Sigmoid colon (tissue), 7 donors: ENCODE data around the gene SLC6A12. TPM values are rescaled to one million over a fixed set of nuclear protein-coding genes. Genes with fewer than 3 reads are reported as not detected.

Experiments
- DNase-seq: peaks from one replicate; pipeline ENCODE4 v3.0.0-alpha.2; 2019
- H3K27ac ChIP-seq, 4 donors: fragments of 200-600 bp; sonication (generic); one replicate each; pipeline ENCODE4 v1.5.1; 2016 to 2019; ENCODE audit warnings: mild to moderate bottlenecking in 1 of 4
- H3K27me3 ChIP-seq, 3 donors: fragments of 200-600 bp; sonication (generic); one replicate each; pipeline ENCODE4 v1.5.1; 2019; ENCODE audit warnings: mild to moderate bottlenecking in 1 of 3
- H3K36me3 ChIP-seq, 4 donors: fragments of 200-600 bp; sonication (generic); one replicate each; pipeline ENCODE4 v1.5.1; 2016 to 2019
- H3K4me1 ChIP-seq, 4 donors: fragments of 200-600 bp; sonication (generic); one replicate each; pipeline ENCODE4 v1.5.1; 2017 to 2019
- H3K4me3 ChIP-seq, 4 donors: fragments of 200-600 bp; sonication (generic); one replicate each; pipeline ENCODE4 v1.5.1; 2017 to 2019; ENCODE audit warnings: mild to moderate bottlenecking in 2 of 4, moderate library complexity in 1 of 4
- H3K9me3 ChIP-seq, 4 donors: fragments of 200-600 bp in 3 of 4; sonication (generic) in 3 of 4; one replicate each; pipeline versions ENCODE4 v1.5.1 to v1.6.1; 2013 to 2019
- EP300 ChIP-seq, 4 donors: sonication (generic); formaldehyde crosslinking; IDR thresholded peaks; one replicate each; pipeline ENCODE4 v1.6.1; 2017; ENCODE audit warnings: antibody characterized with exemption in 4 of 4
- POLR2A ChIP-seq, 2 donors: fragments of 450-650 bp; IDR thresholded peaks; one replicate each; pipeline ENCODE4 v1.6.1; 2016; ENCODE audit warnings: antibody characterized with exemption in 2 of 2, mild to moderate bottlenecking in 2 of 2, moderate library complexity in 2 of 2
- POLR2AphosphoS5 ChIP-seq, 4 donors: sonication (generic); formaldehyde crosslinking; IDR thresholded peaks; one replicate each; pipeline ENCODE4 v1.6.1; 2017; ENCODE audit warnings: antibody characterized with exemption in 4 of 4
- WGBS, 2 donors: extraction: QIAGEN DNeasy Blood & Tissue Kit; methylation state at CpG; one replicate each; pipeline ENCODE4 v1.1.7; 2013; 5-methylcytosine and 5-hydroxymethylcytosine counted together
- intact Hi-C: fragments of 100-400 bp; cut with DNase I; formaldehyde crosslinking; loops from one replicate; pipeline ENCODE4 v1.15.1; 2023
- polyA plus RNA-seq, 3 donors: library from polyadenylated mRNA; stranded (reverse); fragments of 200-250 nt; gene quantifications; one replicate each; pipeline ENCODE4 v1.2.3, GENCODE V29; 2013
- total RNA-seq, 4 donors: library from RNA; depleted of rRNA; stranded (reverse); fragments of >200 nt; gene quantifications; one replicate each; pipeline ENCODE4 v1.1.0, GENCODE V29; 2016
- TF ChIP-seq, protein P1 (sequence below), 4 experiments: fragments of 450-650 bp in 3 of 4; fragments of 200-600 bp in 1 of 4; IDR thresholded peaks; one replicate each; pipeline ENCODE4 v1.5.1; 2016 to 2019; ENCODE audit warnings: antibody characterized with exemption in 4 of 4, mild to moderate bottlenecking in 3 of 4, moderate library complexity in 2 of 4
- donor health status: healthy with polysubstance abuse.
- donor health status: Bipolar disorder and iron deficiency.
- donor health status: healthy.

The SLC6A12 gene
- total and polyA plus RNA-seq, 7 donors, result 0.28 to 4.2 (median 2.1) TPM; not detected in 2

DNA sequence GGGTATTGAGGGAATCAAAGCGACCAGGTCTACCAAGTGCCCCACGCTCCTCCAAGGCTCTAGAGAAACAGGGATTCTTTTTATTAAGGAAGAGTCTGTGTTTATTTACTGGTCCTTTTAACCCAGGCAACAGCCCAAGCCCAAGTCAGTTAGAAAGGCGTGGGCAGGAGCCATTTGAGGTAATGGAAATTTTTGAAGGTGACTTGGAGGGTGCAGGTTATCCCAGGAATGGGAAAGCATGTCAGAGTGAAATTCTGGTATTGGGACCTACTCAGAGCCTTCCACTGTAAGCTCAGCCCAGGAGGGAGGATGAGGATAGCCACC lies 2.9 kb downstream of the SLC6A12 start:
- Histone ChIP-seq H3K36me3 (no peaks in the 10 kb centered on the region), H3K27ac (no peak overlapping the region), H3K9me3 (no peaks in the 10 kb centered on the region), H3K4me1 (peaks cover 0 to 10% (median 0%) of the 10 kb centered on the region in 4 donors), H3K27me3 (peaks cover 0 to 70% (median 36%) of the 10 kb centered on the region in 3 donors), H3K4me3 (no peak overlapping the region)
- DNase-seq, result no peak
- intact Hi-C loops, result no loop called here
- 37 to 77% methylated on average over 3 of the region's 3 CpGs for WGBS, 2 donors
- TF ChIP-seq POLR2AphosphoS5 (IDR thresholded peaks at IDR 0.05), result no peak
- TF ChIP-seq POLR2A (IDR thresholded peaks at IDR 0.05), result no peak
- TF ChIP-seq EP300 (IDR thresholded peaks at IDR 0.05), result no peak
- TF ChIP-seq, protein P1, sequence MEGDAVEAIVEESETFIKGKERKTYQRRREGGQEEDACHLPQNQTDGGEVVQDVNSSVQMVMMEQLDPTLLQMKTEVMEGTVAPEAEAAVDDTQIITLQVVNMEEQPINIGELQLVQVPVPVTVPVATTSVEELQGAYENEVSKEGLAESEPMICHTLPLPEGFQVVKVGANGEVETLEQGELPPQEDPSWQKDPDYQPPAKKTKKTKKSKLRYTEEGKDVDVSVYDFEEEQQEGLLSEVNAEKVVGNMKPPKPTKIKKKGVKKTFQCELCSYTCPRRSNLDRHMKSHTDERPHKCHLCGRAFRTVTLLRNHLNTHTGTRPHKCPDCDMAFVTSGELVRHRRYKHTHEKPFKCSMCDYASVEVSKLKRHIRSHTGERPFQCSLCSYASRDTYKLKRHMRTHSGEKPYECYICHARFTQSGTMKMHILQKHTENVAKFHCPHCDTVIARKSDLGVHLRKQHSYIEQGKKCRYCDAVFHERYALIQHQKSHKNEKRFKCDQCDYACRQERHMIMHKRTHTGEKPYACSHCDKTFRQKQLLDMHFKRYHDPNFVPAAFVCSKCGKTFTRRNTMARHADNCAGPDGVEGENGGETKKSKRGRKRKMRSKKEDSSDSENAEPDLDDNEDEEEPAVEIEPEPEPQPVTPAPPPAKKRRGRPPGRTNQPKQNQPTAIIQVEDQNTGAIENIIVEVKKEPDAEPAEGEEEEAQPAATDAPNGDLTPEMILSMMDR (IDR thresholded peaks at IDR 0.05), result no peak

DNA sequence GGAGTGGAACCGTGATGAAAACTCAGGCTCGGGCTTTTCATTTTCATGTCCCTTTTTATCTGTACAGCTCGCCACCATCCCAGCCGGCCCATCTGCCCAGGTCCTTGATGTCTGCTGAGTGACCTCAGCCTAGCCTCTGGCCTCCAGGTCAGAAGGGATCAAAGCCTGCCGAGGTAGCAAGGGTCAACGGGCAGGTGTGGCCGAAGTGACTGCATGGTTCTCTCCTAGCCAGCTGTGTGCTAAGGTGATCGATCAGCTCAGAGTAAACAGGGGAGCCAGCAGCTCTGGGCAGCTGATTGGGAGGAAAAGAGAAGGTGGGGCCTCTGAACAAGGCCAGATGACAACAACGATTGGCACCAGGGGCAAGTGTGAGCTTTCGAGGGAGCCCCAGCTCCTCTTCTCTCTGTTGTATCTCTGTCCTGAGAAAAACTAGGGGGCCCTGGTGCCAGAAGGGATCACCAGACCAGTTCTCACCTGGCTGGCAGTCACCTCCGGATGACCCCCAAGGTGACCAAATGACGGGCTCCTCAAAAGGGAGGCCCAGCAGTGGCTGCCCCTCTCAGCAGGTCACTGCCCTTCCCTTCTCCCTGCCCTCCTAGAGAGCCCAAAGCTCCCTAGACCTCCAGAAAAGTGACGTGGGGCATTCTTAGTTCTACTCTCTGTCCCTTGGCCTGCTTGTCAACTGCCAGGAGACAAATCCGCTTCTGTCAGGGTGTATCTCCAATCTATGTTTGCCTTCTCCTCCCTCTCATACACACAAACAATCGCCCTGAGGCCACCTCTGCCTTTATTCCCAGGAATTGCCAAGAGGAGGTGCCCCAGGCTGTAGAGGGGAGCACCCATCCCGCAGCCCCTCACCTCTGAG lies 3.4 kb downstream of the SLC6A12 start:
- WGBS, 2 donors, result 43 to 78% methylated on average over 16 of the region's 16 CpGs
- DNase-seq, result no peak
- no peaks in the 10 kb centered on the region for H3K9me3 ChIP-seq
- TF ChIP-seq, protein P1 (IDR thresholded peaks at IDR 0.05), result no peak
- no peak overlapping the region for H3K27ac ChIP-seq
- peaks cover 0 to 74% (median 35%) of the 10 kb centered on the region in 3 donors for H3K27me3 ChIP-seq
- no peaks in the 10 kb centered on the region for H3K36me3 ChIP-seq
- intact Hi-C loops, result no loop called here
- no peak overlapping the region for H3K4me3 ChIP-seq
- H3K4me1 ChIP-seq, result peaks cover 0 to 10% (median 0%) of the 10 kb centered on the region in 4 donors

DNA sequence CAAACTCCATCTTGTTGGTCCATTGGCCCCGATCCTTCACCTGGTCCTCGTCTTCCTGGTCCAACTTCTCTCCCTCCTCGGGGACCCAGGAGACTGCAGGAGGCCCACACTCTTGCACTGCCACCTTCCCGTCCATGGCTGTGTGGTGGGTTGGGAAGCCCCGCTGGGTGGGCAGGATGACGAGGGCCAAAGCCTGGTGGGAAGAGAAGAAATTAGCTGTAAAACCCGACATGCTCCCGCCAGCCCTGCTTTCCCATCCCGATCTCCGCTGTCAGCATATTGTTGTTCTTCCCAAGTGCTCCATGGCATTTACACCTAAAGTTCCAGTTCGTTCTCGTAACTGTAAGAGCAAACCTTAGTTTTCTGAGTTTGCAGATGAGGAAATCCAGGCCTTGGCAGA lies 4.1 kb downstream of the SLC6A12 start:
- intact Hi-C loops, result no loop called here
- H3K4me3 ChIP-seq, result no peak overlapping the region

DNA sequence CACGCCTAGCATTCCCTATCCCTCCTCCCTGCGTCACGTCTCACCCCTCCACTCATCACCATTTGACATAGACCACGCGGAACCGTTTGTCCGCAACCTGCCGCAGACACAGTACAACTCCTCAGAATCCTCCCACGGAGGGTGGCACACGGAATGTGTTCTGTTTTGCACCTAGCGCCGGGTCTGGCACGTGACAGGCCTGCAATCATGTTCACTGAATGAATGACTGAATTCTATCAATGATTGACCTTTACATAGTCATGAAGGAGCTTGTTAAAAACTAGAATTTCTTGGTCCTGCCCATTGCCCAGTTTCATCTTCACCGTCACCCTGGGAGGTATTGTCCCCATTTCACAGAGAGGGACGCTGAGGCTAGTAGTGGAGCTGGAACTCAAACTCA lies 4.7 kb downstream of the SLC6A12 start:
- TF ChIP-seq POLR2A (IDR thresholded peaks at IDR 0.05) (no peak), EP300 (IDR thresholded peaks at IDR 0.05) (no peak), POLR2AphosphoS5 (IDR thresholded peaks at IDR 0.05) (no peak)
- TF ChIP-seq, protein P1 (IDR thresholded peaks at IDR 0.05), result no peak
- 71 to 84% methylated on average over 15 of the region's 15 CpGs for WGBS, 2 donors

More for the DNA sequence above, 4.1 kb downstream of the SLC6A12 start:
- H3K4me1 ChIP-seq, result peaks cover 0 to 10% (median 0%) of the 10 kb centered on the region in 4 donors
- no peak for DNase-seq
- no peaks in the 10 kb centered on the region for H3K36me3 ChIP-seq
- TF ChIP-seq, protein P1 (IDR thresholded peaks at IDR 0.05), result no peak
- TF ChIP-seq EP300 (IDR thresholded peaks at IDR 0.05), result no peak
- no peak for TF ChIP-seq POLR2AphosphoS5 (IDR thresholded peaks at IDR 0.05)
- no peak for TF ChIP-seq POLR2A (IDR thresholded peaks at IDR 0.05)
- no peaks in the 10 kb centered on the region for H3K9me3 ChIP-seq
- no peak overlapping the region for H3K27ac ChIP-seq
- H3K27me3 ChIP-seq, result peaks cover 2 to 75% (median 31%) of the 10 kb centered on the region in 3 donors
- WGBS, 2 donors, result 94% methylated on average over 12 of the region's 12 CpGs

More for the DNA sequence above, 4.7 kb downstream of the SLC6A12 start:
- H3K4me1 ChIP-seq, result peaks cover 0 to 13% (median 2%) of the 10 kb centered on the region in 4 donors
- peaks cover 2 to 75% (median 34%) of the 10 kb centered on the region in 3 donors for H3K27me3 ChIP-seq
- H3K4me3 ChIP-seq, result no peak overlapping the region
- no peaks in the 10 kb centered on the region for H3K9me3 ChIP-seq
- intact Hi-C loops, result no loop called here
- H3K27ac ChIP-seq, result no peak overlapping the region
- no peak for DNase-seq
- H3K36me3 ChIP-seq, result no peaks in the 10 kb centered on the region
